ENCODE results near the gene MSRB3. TPM values are rescaled to one million over a fixed set of nuclear protein-coding genes. Genes with fewer than 3 reads are reported as not detected.

MSRB3 gene
- total RNA-seq, 2 donors from 2014 or later, result 1.2 to 2.1 TPM

- peaks cover 9% of the 10 kb centered on the region for H3K27me3 Mint-ChIP-seq (ENCODE audit: insufficient read depth)
- WGBS, 2 experiments (ENCODE audit: insufficient coverage in 1 of 2, insufficient read length in 1 of 2), result 84% methylated on average over 2 of the region's 5 CpGs; no CpG with 5 or more reads in 1 of the 2 experiments
- no peak overlapping the region for H3K4me3 Mint-ChIP-seq
- Histone ChIP-seq H3K9me3 (ENCODE audit: control insufficient read depth, low read length) (no peaks in the 10 kb centered on the region), H3K36me3 (ENCODE audit: control insufficient read depth, insufficient read depth, low read length) (no peaks in the 10 kb centered on the region), H3K27me3 (ENCODE audit: control insufficient read depth, insufficient read depth, low read length, poor library complexity, severe bottlenecking) (no peaks in the 10 kb centered on the region), H3K4me3 (ENCODE audit: low read length) (no peak overlapping the region), H3K9ac (ENCODE audit: extremely low read depth, low read length, poor library complexity, severe bottlenecking) (no peak overlapping the region), H3K27ac (ENCODE audit: low read depth, low read length) (no peak overlapping the region), H3K4me1 (ENCODE audit: control insufficient read depth, insufficient read depth, low read length) (no peaks in the 10 kb centered on the region)
- TF ChIP-seq CTCF (conservative IDR thresholded peaks at IDR 0.05), result no peak
- DNase-seq, result no peak
- H3K27ac Mint-ChIP-seq, result no peak overlapping the region
- no peaks in the 10 kb centered on the region for H3K9me3 Mint-ChIP-seq
- peaks cover 7% of the 10 kb centered on the region for H3K4me1 Mint-ChIP-seq
- H3K36me3 Mint-ChIP-seq (ENCODE audit: low read depth), result no peaks in the 10 kb centered on the region
Measured at GRCh38 chr12:65335021-65335714, 56.7 kb downstream of the MSRB3 start.

DNA sequence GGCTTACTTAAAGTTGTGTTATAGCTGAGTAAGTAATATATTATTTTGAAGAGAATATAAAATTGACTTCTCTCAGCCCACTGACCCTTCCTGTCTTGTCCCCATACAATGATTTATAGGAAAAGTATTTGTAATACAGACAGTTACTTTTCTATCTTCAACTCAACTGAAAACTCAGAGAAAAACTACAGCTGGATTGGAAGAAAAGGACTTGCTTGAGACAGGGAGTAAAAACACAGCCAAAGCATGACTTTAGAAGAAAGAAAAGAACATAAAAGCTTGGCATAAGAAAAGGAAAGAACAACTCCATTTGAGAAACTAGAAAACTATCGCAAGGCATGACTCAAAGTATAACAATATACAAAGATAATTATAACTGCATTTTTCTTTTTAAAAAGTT, 57.5 kb downstream of the MSRB3 start:
- Histone ChIP-seq H3K27me3 (ENCODE audit: control insufficient read depth, insufficient read depth, low read length, poor library complexity, severe bottlenecking) (no peaks in the 10 kb centered on the region), H3K9ac (ENCODE audit: extremely low read depth, low read length, poor library complexity, severe bottlenecking) (no peak overlapping the region), H3K36me3 (ENCODE audit: control insufficient read depth, insufficient read depth, low read length) (no peaks in the 10 kb centered on the region), H3K9me3 (ENCODE audit: control insufficient read depth, low read length) (no peaks in the 10 kb centered on the region), H3K27ac (ENCODE audit: low read depth, low read length) (no peak overlapping the region), H3K4me1 (ENCODE audit: control insufficient read depth, insufficient read depth, low read length) (no peaks in the 10 kb centered on the region), H3K4me3 (ENCODE audit: low read length) (no peak overlapping the region)
- TF ChIP-seq CTCF (conservative IDR thresholded peaks at IDR 0.05), result no peak
- WGBS, 2 experiments (ENCODE audit: insufficient coverage in 1 of 2, insufficient read length in 1 of 2), result no CpG with 5 or more reads among the region's 1 CpG
- H3K27me3 Mint-ChIP-seq (ENCODE audit: insufficient read depth), result peaks cover 9% of the 10 kb centered on the region
- H3K36me3 Mint-ChIP-seq (ENCODE audit: low read depth), result no peaks in the 10 kb centered on the region
- no peak for DNase-seq
- H3K9me3 Mint-ChIP-seq, result no peaks in the 10 kb centered on the region
- H3K4me1 Mint-ChIP-seq, result peaks cover 7% of the 10 kb centered on the region
- H3K4me3 Mint-ChIP-seq, result no peak overlapping the region
- H3K27ac Mint-ChIP-seq, result no peak overlapping the region

DNA sequence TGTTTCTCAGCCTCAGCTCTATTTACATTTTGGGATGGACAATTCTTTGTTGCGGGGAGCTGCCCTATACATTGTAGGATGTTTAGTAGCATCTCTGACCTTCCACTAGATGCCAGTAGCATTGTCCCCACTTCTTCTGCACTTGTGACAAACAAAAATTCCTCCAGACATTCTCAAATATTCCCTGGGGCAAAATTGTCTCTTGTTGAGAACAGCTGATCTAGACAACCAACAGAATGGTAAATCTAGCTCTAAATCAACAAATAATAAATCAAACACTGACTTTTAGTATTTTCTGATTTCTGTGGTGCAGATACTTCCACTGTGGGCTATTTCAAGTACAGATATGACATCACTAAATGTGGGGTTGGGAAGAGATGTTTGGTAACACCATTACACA, 60.7 kb downstream of the MSRB3 start:
- H3K4me3 Mint-ChIP-seq, result no peak overlapping the region
- DNase-seq, result no peak
- Histone ChIP-seq H3K36me3 (ENCODE audit: control insufficient read depth, insufficient read depth, low read length) (no peaks in the 10 kb centered on the region), H3K4me3 (ENCODE audit: low read length) (no peak overlapping the region), H3K4me1 (ENCODE audit: control insufficient read depth, insufficient read depth, low read length) (peaks cover 3% of the 10 kb centered on the region), H3K27ac (ENCODE audit: low read depth, low read length) (no peak overlapping the region), H3K27me3 (ENCODE audit: control insufficient read depth, insufficient read depth, low read length, poor library complexity, severe bottlenecking) (peaks cover 2% of the 10 kb centered on the region), H3K9ac (ENCODE audit: extremely low read depth, low read length, poor library complexity, severe bottlenecking) (no peak overlapping the region), H3K9me3 (ENCODE audit: control insufficient read depth, low read length) (no peaks in the 10 kb centered on the region)
- H3K9me3 Mint-ChIP-seq, result no peaks in the 10 kb centered on the region
- 96% methylated on average over 1 of the region's 1 CpG; no CpG with 5 or more reads in 1 of the 2 experiments for WGBS, 2 experiments (ENCODE audit: insufficient coverage in 1 of 2, insufficient read length in 1 of 2)
- H3K27me3 Mint-ChIP-seq (ENCODE audit: insufficient read depth), result peaks cover 14% of the 10 kb centered on the region
- no peak overlapping the region for H3K27ac Mint-ChIP-seq
- H3K36me3 Mint-ChIP-seq (ENCODE audit: low read depth), result no peaks in the 10 kb centered on the region
- H3K4me1 Mint-ChIP-seq, result peaks cover 11% of the 10 kb centered on the region
- no peak for TF ChIP-seq CTCF (conservative IDR thresholded peaks at IDR 0.05)

All from endodermal cell (in vitro differentiated cells).